Osteoblast (primary cell): ENCODE measurements around the gene CNBD2. TPM values are rescaled to one million over a fixed set of nuclear protein-coding genes. Genes with fewer than 3 reads are reported as not detected.
"Not testable (repeated sequence)": the region's sequence is repeated elsewhere in the genome, so short reads cannot be mapped to it uniquely, and the experiment has no call there.

Experiments used
- DNase-seq: peaks from one replicate; pipeline ENCODE4 v3.0.0; 2011; ENCODE audit warnings: low spot score, mixed read lengths; ENCODE audit not compliant: insufficient read length; ENCODE audit errors: missing footprints
- H2AFZ ChIP-seq: 2 replicates; pipeline ENCODE4 v1.6.0; 2011; ENCODE audit warnings: mild to moderate bottlenecking, low read length
- H3K27ac ChIP-seq: 2 replicates; pipeline ENCODE4 v1.5.1; 2011; ENCODE audit warnings: mild to moderate bottlenecking, low read depth, low read length, moderate library complexity
- H3K27me3 ChIP-seq: 2 replicates; pipeline ENCODE4 v1.6.0; 2012; ENCODE audit warnings: mild to moderate bottlenecking, control low read depth, inconsistent platforms, low read length, moderate library complexity; ENCODE audit not compliant: insufficient read depth
- H3K36me3 ChIP-seq: 2 replicates; pipeline ENCODE4 v1.5.1; 2011; ENCODE audit warnings: mild to moderate bottlenecking, low read length, control low read depth, moderate library complexity; ENCODE audit not compliant: insufficient read depth
- H3K4me1 ChIP-seq: 2 replicates; pipeline ENCODE4 v1.5.1; 2011; ENCODE audit warnings: mild to moderate bottlenecking, low read length, control low read depth, moderate library complexity; ENCODE audit not compliant: insufficient read depth
- H3K4me2 ChIP-seq: 2 replicates; pipeline ENCODE4 v1.6.0; 2011; ENCODE audit warnings: mild to moderate bottlenecking, low read length; ENCODE audit not compliant: insufficient read depth
- H3K4me3 ChIP-seq: fragments of 200-600 bp; sonication (generic); 3 replicates; pipeline ENCODE4 v1.5.1; 2012; ENCODE audit warnings: mild to moderate bottlenecking, low read length, inconsistent platforms; ENCODE audit not compliant: insufficient read depth
- H3K79me2 ChIP-seq: 2 replicates; pipeline ENCODE4 v1.6.0; 2012; ENCODE audit warnings: mild to moderate bottlenecking, low read length, control low read depth, inconsistent platforms; ENCODE audit not compliant: insufficient read depth
- H3K9me3 ChIP-seq: 2 replicates; pipeline ENCODE4 v1.5.1; 2011; ENCODE audit warnings: low read depth, low read length, control low read depth
- H4K20me1 ChIP-seq: 2 replicates; pipeline ENCODE4 v1.6.0; 2012; ENCODE audit warnings: mild to moderate bottlenecking, low read length, control low read depth; ENCODE audit not compliant: insufficient read depth
- CTCF ChIP-seq: IDR thresholded peaks from 2 replicates; pipeline ENCODE4 v1.5.1; 2011; ENCODE audit warnings: mild to moderate bottlenecking, low read depth, low read length, moderate library complexity; ENCODE audit errors: extremely low read depth
- total RNA-seq: library from RNA; depleted of rRNA; stranded (reverse); fragments of >200 nt; gene quantifications from 2 replicates; pipeline ENCODE4 v1.2.3, GENCODE V29; 2012

CNBD2 gene
- total RNA-seq, 1 donor: 0.72 TPM

GRCh38 chr20:36040571-36040970, 72.2 kb downstream of the CNBD2 start:
- Histone ChIP-seq H2AFZ (no peak overlapping the region), H3K27ac (no peak overlapping the region), H3K79me2 (peaks cover 19% of the 10 kb centered on the region), H3K4me3 (no peak overlapping the region), H3K4me2 (no peak overlapping the region), H3K4me1 (peaks cover 9% of the 10 kb centered on the region), H3K27me3 (no peaks in the 10 kb centered on the region), H3K9me3 (no peaks in the 10 kb centered on the region), H3K36me3 (no peaks in the 10 kb centered on the region), H4K20me1 (peaks cover 27% of the 10 kb centered on the region)
- DNase-seq: no peak
- no peak for TF ChIP-seq CTCF

- peaks cover 41% of the 10 kb centered on the region for H4K20me1 ChIP-seq
- no peak overlapping the region for H3K27ac ChIP-seq
- H3K36me3 ChIP-seq: peaks cover 4% of the 10 kb centered on the region
- no peak for DNase-seq
- H2AFZ ChIP-seq: no peak overlapping the region
- no peak for TF ChIP-seq CTCF
- H3K9me3 ChIP-seq: no peaks in the 10 kb centered on the region
- H3K79me2 ChIP-seq: peaks cover 45% of the 10 kb centered on the region
- no peak overlapping the region for H3K4me2 ChIP-seq
- H3K27me3 ChIP-seq: no peaks in the 10 kb centered on the region
- H3K4me3 ChIP-seq: no peak overlapping the region
- peaks cover 6% of the 10 kb centered on the region for H3K4me1 ChIP-seq
Observed at GRCh38 chr20:36043441-36043840, 75.1 kb downstream of the CNBD2 start.

- peaks cover 51% of the 10 kb centered on the region for H3K79me2 ChIP-seq
- no peaks in the 10 kb centered on the region for H3K27me3 ChIP-seq
- no peak overlapping the region for H3K4me3 ChIP-seq
- peaks cover 4% of the 10 kb centered on the region for H3K36me3 ChIP-seq
- H3K27ac ChIP-seq: no peak overlapping the region
- TF ChIP-seq CTCF: no peak
- peaks cover 46% of the 10 kb centered on the region for H4K20me1 ChIP-seq
- H3K4me2 ChIP-seq: no peak overlapping the region
- H3K9me3 ChIP-seq: no peaks in the 10 kb centered on the region
- no peak for DNase-seq
- no peak overlapping the region for H2AFZ ChIP-seq
- peaks cover 9% of the 10 kb centered on the region for H3K4me1 ChIP-seq
Observed at GRCh38 chr20:36043892-36044515, 75.6 kb downstream of the CNBD2 start.

- no peaks in the 10 kb centered on the region for H3K27me3 ChIP-seq
- peaks cover 4% of the 10 kb centered on the region for H3K36me3 ChIP-seq
- no peak overlapping the region for H3K4me2 ChIP-seq
- H4K20me1 ChIP-seq: peaks cover 46% of the 10 kb centered on the region
- peaks cover 61% of the 10 kb centered on the region for H3K79me2 ChIP-seq
- no peak overlapping the region for H3K27ac ChIP-seq
- no peak overlapping the region for H2AFZ ChIP-seq
- TF ChIP-seq CTCF: no peak
- DNase-seq: no peak
- no peak overlapping the region for H3K4me3 ChIP-seq
- no peaks in the 10 kb centered on the region for H3K9me3 ChIP-seq
- H3K4me1 ChIP-seq: peaks cover 9% of the 10 kb centered on the region
Observed at GRCh38 chr20:36045373-36045714, 77.0 kb downstream of the CNBD2 start.

GRCh38 chr20:36046073-36046798, 77.8 kb downstream of the CNBD2 start:
- H3K27me3 ChIP-seq, H3K4me3 ChIP-seq, H3K9me3 ChIP-seq, DNase-seq, H3K36me3 ChIP-seq, H2AFZ ChIP-seq, H3K27ac ChIP-seq, H3K4me2 ChIP-seq: not testable (repeated sequence)
- Histone ChIP-seq H4K20me1 (peaks cover 46% of the 10 kb centered on the region), H3K4me1 (peaks cover 13% of the 10 kb centered on the region), H3K79me2 (peaks cover 67% of the 10 kb centered on the region)

- Histone ChIP-seq H4K20me1 (peaks cover 31% of the 10 kb centered on the region), H3K4me1 (peaks cover 14% of the 10 kb centered on the region), H3K79me2 (peaks cover 58% of the 10 kb centered on the region), H3K4me3 (peak overlapping the region; percentile 93), H3K4me2 (peak overlapping the region; percentile 81)
- not testable (repeated sequence) for H3K27me3 ChIP-seq, H3K36me3 ChIP-seq, H3K9me3 ChIP-seq, H3K27ac ChIP-seq, H2AFZ ChIP-seq, DNase-seq
Observed at GRCh38 chr20:36049408-36049807, 81.0 kb downstream of the CNBD2 start.
